Renal cortex interstitium (tissue), 11 donors: Measurements from ENCODE around the gene MIPEP. TPM values are rescaled to one million over a fixed set of nuclear protein-coding genes. Genes with fewer than 3 reads are reported as not detected.

Experiments
- DNase-seq, 11 donors: peaks; one replicate each; pipeline ENCODE4 v3.0.0-alpha.2; 2013; ENCODE audit warnings: low read depth in 9 of 11, low spot score in 4 of 11; ENCODE audit errors: extremely low read depth in 1 of 11
- polyA plus RNA-seq, 3 donors: library from polyadenylated mRNA; unstranded; fragments of 120-200 nt; gene quantifications; one replicate each; pipeline ENCODE4 v1.2.1, GENCODE V29; 2013; ENCODE audit not compliant: insufficient read length in 3 of 3

The MIPEP gene
- polyA plus RNA-seq, 3 donors, result 27.0 to 27.8 (median 27.4) TPM

- DNase-seq, result no peak
Measured at GRCh38 chr13:23709536-23709935, 179.7 kb downstream of the MIPEP start.

- no peak for DNase-seq
Measured at GRCh38 chr13:23707674-23708073, 181.5 kb downstream of the MIPEP start.

GRCh38 chr13:23705583-23705982 lies 183.6 kb downstream of the MIPEP start:
- peak in 1 of 11 donors; percentile 33 for DNase-seq

- DNase-seq, result no peak
Measured at GRCh38 chr13:23703246-23703860, 185.8 kb downstream of the MIPEP start.

GRCh38 chr13:23701636-23702035 lies 187.6 kb downstream of the MIPEP start:
- no peak for DNase-seq

GRCh38 chr13:23701186-23701585 lies 188.0 kb downstream of the MIPEP start:
- no peak for DNase-seq

GRCh38 chr13:23699271-23699670 lies 189.9 kb downstream of the MIPEP start:
- no peak for DNase-seq

GRCh38 chr13:23697772-23698313 lies 191.4 kb downstream of the MIPEP start:
- DNase-seq, result no peak

- no peak for DNase-seq
Measured at GRCh38 chr13:23696610-23697009, 192.6 kb downstream of the MIPEP start.

- DNase-seq, result no peak
Measured at GRCh38 chr13:23695711-23696464, 193.3 kb downstream of the MIPEP start.

- no peak for DNase-seq
Measured at GRCh38 chr13:23695196-23695595, 194.0 kb downstream of the MIPEP start.

GRCh38 chr13:23692816-23693215 lies 196.4 kb downstream of the MIPEP start:
- no peak for DNase-seq

- DNase-seq, result no peak
Measured at GRCh38 chr13:23690668-23691067, 198.5 kb downstream of the MIPEP start.

- DNase-seq, result no peak
Measured at GRCh38 chr13:23688336-23688735, 200.9 kb downstream of the MIPEP start.

GRCh38 chr13:23687614-23688013 lies 201.6 kb downstream of the MIPEP start:
- DNase-seq, result no peak

GRCh38 chr13:23686948-23687347 lies 202.3 kb downstream of the MIPEP start:
- no peak for DNase-seq

GRCh38 chr13:23685416-23685815 lies 203.8 kb downstream of the MIPEP start:
- DNase-seq, result no peak

GRCh38 chr13:23684647-23685046 lies 204.6 kb downstream of the MIPEP start:
- no peak for DNase-seq

GRCh38 chr13:23683084-23683483 lies 206.1 kb downstream of the MIPEP start:
- DNase-seq, result no peak

GRCh38 chr13:23680845-23681669 lies 208.1 kb downstream of the MIPEP start:
- no peak for DNase-seq
